ENCODE measurements around the gene ELOVL2.
A peak's percentile ranks its signal among the peaks of the same experiment; 100 is the strongest.

The ELOVL2 gene

GRCh38 chr6:11056871-11057270 lies 12.8 kb upstream of the ELOVL2 start:
- DNase-seq: no peak

- no peak for DNase-seq
Observed at GRCh38 chr6:11055127-11055627, 11.1 kb upstream of the ELOVL2 start.

GRCh38 chr6:11054722-11055121 lies 10.6 kb upstream of the ELOVL2 start:
- no peak for DNase-seq

GRCh38 chr6:11053307-11053706 lies 9.2 kb upstream of the ELOVL2 start:
- DNase-seq: no peak

GRCh38 chr6:11050731-11051130 lies 6.6 kb upstream of the ELOVL2 start:
- DNase-seq: no peak

- no peak for DNase-seq
Observed at GRCh38 chr6:11044712-11045167, 635 bp upstream of the ELOVL2 start.

GRCh38 chr6:11043378-11043960 lies 636 bp downstream of the ELOVL2 start:
- peak; percentile 87 for DNase-seq

GRCh38 chr6:11042750-11043377 lies 1.2 kb downstream of the ELOVL2 start:
- no peak for DNase-seq

- DNase-seq: no peak
Observed at GRCh38 chr6:11042025-11042749, 1.9 kb downstream of the ELOVL2 start.

- DNase-seq: no peak
Observed at GRCh38 chr6:11040134-11040533, 4.0 kb downstream of the ELOVL2 start.

GRCh38 chr6:11039040-11039439 lies 5.1 kb downstream of the ELOVL2 start:
- DNase-seq: no peak

- no peak for DNase-seq
Observed at GRCh38 chr6:11036977-11037430, 7.1 kb downstream of the ELOVL2 start.

- DNase-seq: no peak
Observed at GRCh38 chr6:11036351-11036740, 7.8 kb downstream of the ELOVL2 start.

- DNase-seq: no peak
Observed at GRCh38 chr6:11035616-11036350, 8.3 kb downstream of the ELOVL2 start.

GRCh38 chr6:11033825-11034224 lies 10.3 kb downstream of the ELOVL2 start:
- DNase-seq: no peak

GRCh38 chr6:11030904-11031303 lies 13.2 kb downstream of the ELOVL2 start:
- no peak for DNase-seq

GRCh38 chr6:11028959-11029358 lies 15.1 kb downstream of the ELOVL2 start:
- no peak for DNase-seq

GRCh38 chr6:11027565-11028110 lies 16.5 kb downstream of the ELOVL2 start:
- DNase-seq: no peak

GRCh38 chr6:11025921-11026635 lies 18.0 kb downstream of the ELOVL2 start:
- no peak for DNase-seq

GRCh38 chr6:11025130-11025529 lies 19.0 kb downstream of the ELOVL2 start:
- DNase-seq: no peak

- DNase-seq: no peak
Observed at GRCh38 chr6:11023032-11023431, 21.1 kb downstream of the ELOVL2 start.

- no peak for DNase-seq
Observed at GRCh38 chr6:11021714-11022113, 22.4 kb downstream of the ELOVL2 start.
